NOMO-1 (cell line): ENCODE data around the gene TEX48.
A peak's percentile ranks its signal among the peaks of the same experiment; 100 is the strongest.

Experiments
- DNase-seq, 2 experiments: peaks; one replicate each; lab custom pipeline; 2025; ENCODE audit not compliant: unreplicated experiment in 2 of 2; lab: John Stamatoyannopoulos, UW

The TEX48 gene

DNA sequence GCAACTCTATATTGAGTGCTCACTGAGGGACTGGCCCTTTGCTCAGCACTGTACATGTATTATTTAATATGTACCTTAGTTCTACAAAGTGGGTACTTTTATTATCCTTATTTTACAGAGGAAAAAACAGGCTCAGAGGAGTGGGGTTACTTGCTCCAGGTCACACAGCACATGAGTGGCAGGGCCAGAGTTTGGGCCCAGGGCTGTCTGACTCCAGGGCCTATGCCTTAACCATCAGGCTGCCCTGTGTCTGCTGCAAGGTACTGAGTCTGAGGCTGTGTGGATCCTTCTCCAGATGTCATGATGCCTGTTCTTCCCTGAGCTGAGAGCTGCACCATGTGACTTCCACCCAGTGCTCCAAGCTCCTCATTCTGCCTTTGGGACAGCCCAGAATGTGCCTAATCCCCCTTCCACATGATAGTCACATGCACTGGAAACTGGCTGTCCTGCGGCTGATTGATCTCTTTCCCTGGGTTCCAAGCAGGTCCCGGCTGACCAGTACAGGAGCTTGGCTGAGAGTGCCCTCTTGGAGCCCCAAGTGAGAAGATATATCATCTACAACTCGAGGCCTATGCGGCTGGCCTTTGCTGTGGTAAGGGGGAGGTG is 55.5 kb downstream of the TEX48 start:
- no peak for DNase-seq

DNA sequence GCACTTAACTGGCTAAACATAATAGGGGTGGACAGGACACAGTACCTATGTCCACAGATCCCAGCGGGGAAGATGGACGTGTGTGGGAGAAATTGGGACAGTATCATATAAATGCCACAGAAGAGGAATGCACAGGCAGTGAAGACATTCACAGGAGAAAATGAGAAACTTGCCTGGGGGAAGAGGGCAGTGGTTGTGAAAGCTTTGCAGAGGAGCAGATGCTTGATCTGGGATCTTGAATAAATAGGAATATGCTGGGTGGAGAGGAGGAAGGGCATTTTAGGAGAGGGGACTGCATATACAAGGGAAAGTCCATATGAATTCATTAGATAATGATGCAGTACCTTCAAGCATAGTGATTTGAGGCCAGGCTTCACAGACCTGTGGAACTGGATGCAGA is 57.3 kb downstream of the TEX48 start:
- DNase-seq, result no peak

DNA sequence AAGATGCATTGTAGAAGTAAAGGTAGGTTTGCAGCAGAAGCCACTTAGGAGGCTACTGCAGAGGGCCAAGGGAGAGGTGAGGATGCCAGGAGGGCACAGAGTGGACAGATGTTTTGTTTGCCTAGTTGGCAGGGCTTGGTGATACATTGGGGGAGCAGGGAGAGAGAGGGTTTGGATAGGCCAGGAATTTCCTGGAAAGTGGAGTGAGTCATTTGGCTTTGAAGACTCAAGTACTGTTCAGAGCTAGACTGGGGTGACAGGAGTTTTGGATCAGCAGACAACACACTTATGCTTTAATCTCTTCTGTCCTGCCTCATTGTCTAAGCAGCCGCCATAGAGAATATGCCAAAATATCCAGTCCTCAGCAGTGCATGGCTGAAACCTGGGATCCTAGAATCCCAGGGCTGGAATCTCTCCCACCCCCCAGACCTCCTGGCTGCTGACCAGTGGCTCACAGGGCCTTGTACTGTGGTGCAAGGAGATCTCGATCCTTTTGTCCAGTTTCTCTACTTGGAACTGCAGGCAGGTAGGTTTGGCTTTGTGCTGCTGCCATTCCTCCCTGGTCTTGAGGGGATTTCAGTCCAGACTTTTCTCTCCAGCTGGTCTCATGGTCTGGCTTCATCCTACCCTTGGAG is 59.9 kb downstream of the TEX48 start:
- no peak for DNase-seq

DNA sequence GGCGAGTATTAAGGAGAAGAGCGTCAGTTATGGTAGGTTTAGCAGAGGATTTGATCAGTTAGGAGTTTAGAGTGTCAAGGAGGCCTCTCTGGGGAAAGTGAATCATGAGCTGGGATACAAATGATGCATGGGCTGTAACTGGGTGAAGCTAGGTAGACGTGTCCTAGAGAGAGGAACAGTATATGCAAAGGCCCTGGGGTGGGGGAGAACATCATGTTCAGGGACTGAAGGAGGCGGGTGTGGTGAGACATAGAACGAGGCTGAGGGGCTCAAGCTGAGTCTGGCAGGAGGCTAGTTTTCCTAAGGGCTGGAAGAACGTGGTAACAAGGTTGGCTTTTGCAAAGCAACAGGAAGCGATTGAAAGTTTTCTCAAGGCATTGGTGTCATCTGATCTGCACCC is 60.4 kb downstream of the TEX48 start:
- no peak for DNase-seq

DNA sequence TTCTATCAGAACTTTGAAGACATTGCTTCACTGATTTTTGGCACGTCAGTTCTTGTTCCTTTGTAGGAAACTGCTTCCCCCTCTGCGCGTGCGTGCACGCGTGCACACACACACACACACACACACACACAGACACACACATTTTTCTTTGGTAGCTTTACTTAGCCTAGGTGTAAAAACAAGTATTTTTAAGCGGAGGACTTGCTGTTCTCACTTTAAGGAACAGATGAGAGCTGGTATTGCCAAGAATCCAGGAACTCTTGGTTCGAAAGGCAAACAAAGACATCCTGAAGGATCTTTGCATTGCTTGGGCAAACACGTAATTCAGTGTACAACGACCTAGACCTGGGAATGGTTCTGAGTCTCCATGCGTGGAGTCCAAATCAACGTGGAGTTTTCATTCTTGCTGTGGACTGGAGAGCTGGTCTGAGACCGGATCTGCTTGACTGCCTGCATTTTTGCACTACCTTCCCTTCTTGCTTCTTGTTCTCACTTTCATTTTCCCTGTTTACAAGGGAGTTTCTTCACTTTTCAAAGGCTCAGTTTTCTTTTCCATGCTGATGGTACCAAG is 62.7 kb downstream of the TEX48 start:
- DNase-seq, result peak in 1 of 2 experiments; percentile 35

DNA sequence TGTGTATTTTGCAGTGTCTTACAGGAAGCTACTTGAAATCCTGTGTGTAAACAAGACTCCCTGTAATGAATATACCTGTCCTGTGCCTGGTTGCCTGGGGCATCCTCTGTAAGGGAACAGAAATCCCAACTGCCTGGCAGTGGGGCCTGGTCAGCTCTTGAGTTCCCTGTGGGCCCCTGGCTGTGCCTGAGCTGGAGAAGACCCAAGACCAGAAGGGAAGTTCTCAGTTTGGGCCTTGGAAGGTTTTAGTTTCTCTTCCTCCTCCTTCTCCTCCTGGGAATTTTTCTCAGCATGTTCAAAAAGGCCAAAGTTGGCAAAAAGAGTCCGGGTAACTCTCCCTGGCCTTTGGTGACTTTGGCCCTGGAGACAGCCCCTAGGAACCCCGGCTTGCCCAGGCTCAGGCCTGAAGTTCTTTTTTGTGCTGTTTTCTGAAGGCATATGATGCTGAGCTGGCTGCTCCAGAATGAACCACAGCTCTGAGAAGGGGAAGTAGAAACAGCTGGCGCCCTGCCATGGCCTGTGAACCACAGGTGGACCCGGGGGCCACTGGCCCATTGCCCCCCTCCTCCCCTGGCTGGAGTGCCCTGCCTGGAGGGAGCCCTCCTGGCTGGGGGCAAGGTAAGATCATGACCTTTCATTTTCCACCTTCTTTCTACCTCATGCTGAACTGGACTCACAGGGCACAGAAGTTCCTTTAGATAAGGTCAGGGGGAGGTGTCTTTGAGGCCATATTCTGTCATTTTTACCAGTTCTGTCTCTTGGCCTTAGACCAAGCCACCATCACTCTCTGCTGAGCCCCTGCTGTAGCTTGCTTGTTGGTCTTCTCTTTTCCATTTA is 65.1 kb downstream of the TEX48 start:
- peak; percentile 67 to 73 for DNase-seq
